Astrocyte (in vitro differentiated cells and primary cell): ENCODE data around the gene AQP12B. TPM values are rescaled to one million over a fixed set of nuclear protein-coding genes. Genes with fewer than 3 reads are reported as not detected.
"Not testable (repeated sequence)": the region's sequence is repeated elsewhere in the genome, so short reads cannot be mapped to it uniquely, and the experiment has no call there.

Experiments
- DNase-seq: peaks from one replicate; pipeline ENCODE4 v3.0.0-alpha.2; 2010; ENCODE audit warnings: low read depth
- FAIRE-seq: peaks from 2 replicates; lab custom pipeline; 2011; peaks lifted over from hg19 to GRCh38; lab: Jason Lieb, UNC
- H2AFZ ChIP-seq: 2 replicates; pipeline ENCODE4 v1.6.0; 2012; ENCODE audit warnings: low read depth, low read length, inconsistent platforms
- H3K27ac ChIP-seq: 2 replicates; pipeline ENCODE4 v1.5.1; 2011; ENCODE audit warnings: low read depth, low read length, inconsistent platforms
- H3K27me3 ChIP-seq: 2 replicates; pipeline ENCODE4 v1.6.0; 2011; ENCODE audit warnings: low read length, inconsistent platforms; ENCODE audit not compliant: insufficient read depth
- H3K36me3 ChIP-seq: 2 replicates; pipeline ENCODE4 v1.5.1; 2011; ENCODE audit warnings: low read length, inconsistent platforms; ENCODE audit not compliant: insufficient read depth
- H3K4me1 ChIP-seq: 2 replicates; pipeline ENCODE4 v1.5.1; 2011; ENCODE audit warnings: low read length, inconsistent platforms; ENCODE audit not compliant: insufficient read depth
- H3K4me2 ChIP-seq: 2 replicates; pipeline ENCODE4 v1.6.0; 2012; ENCODE audit warnings: low read length, inconsistent platforms
- H3K4me3 ChIP-seq: 2 replicates; pipeline ENCODE4 v1.5.1; 2011; ENCODE audit warnings: low read depth, mild to moderate bottlenecking, low read length, inconsistent platforms; ENCODE audit not compliant: insufficient read depth
- H3K79me2 ChIP-seq: 2 replicates; pipeline ENCODE4 v1.6.0; 2012; ENCODE audit warnings: mild to moderate bottlenecking, low read length, inconsistent platforms; ENCODE audit not compliant: insufficient read depth
- H3K9ac ChIP-seq: 2 replicates; pipeline ENCODE4 v1.6.0; 2012; ENCODE audit warnings: mild to moderate bottlenecking, low read length, inconsistent platforms
- H3K9me3 ChIP-seq: 2 replicates; pipeline ENCODE4 v1.5.1; 2012; ENCODE audit warnings: low read depth, mild to moderate bottlenecking, low read length, inconsistent platforms; ENCODE audit not compliant: insufficient read depth
- H4K20me1 ChIP-seq: 2 replicates; pipeline ENCODE4 v1.6.0; 2012; ENCODE audit warnings: low read length, inconsistent platforms; ENCODE audit not compliant: insufficient read depth
- H3K27ac Mint-ChIP-seq: one replicate; pipeline ENCODE4 v1.8.0; 2021; ENCODE audit warnings: mild to moderate bottlenecking, mixed read lengths; ENCODE audit not compliant: unreplicated experiment
- H3K27me3 Mint-ChIP-seq: one replicate; pipeline ENCODE4 v1.8.0; 2021; ENCODE audit warnings: low read depth, mixed read lengths; ENCODE audit not compliant: unreplicated experiment
- H3K36me3 Mint-ChIP-seq: one replicate; pipeline ENCODE4 v1.8.0; 2021; ENCODE audit warnings: low read depth, mixed read lengths; ENCODE audit not compliant: unreplicated experiment
- H3K4me1 Mint-ChIP-seq: one replicate; pipeline ENCODE4 v1.8.0; 2021; ENCODE audit warnings: low read depth, mixed read lengths; ENCODE audit not compliant: unreplicated experiment
- H3K4me3 Mint-ChIP-seq: one replicate; pipeline ENCODE4 v1.8.0; 2021; ENCODE audit warnings: mild to moderate bottlenecking, moderate library complexity, mixed read lengths; ENCODE audit not compliant: unreplicated experiment
- H3K9me3 Mint-ChIP-seq: one replicate; pipeline ENCODE4 v1.8.0; 2021; ENCODE audit warnings: mild to moderate bottlenecking, mixed read lengths; ENCODE audit not compliant: unreplicated experiment
- total RNA-seq: library from RNA; stranded (reverse); gene quantifications from 2 replicates; pipeline ENCODE4 v1.2.1, GENCODE V29; 2021

The AQP12B gene
- total RNA-seq, 1 donor from 2014 or later = not detected

GRCh38 chr2:240683329-240683979, 769 bp upstream of the AQP12B start:
- peaks cover 26% of the 10 kb centered on the region for H3K27me3 Mint-ChIP-seq
- not testable (repeated sequence) for H4K20me1 ChIP-seq, H3K79me2 ChIP-seq, FAIRE-seq, H3K9ac ChIP-seq, H3K4me3 Mint-ChIP-seq, H3K36me3 Mint-ChIP-seq, H3K4me2 ChIP-seq, H2AFZ ChIP-seq, H3K4me3 ChIP-seq, H3K4me1 ChIP-seq, H3K9me3 ChIP-seq, DNase-seq, H3K36me3 ChIP-seq, H3K27ac ChIP-seq, H3K27me3 ChIP-seq, H3K27ac Mint-ChIP-seq, H3K9me3 Mint-ChIP-seq, H3K4me1 Mint-ChIP-seq

- H3K36me3 ChIP-seq, H3K4me1 ChIP-seq, H3K79me2 ChIP-seq, FAIRE-seq, H3K9ac ChIP-seq, H4K20me1 ChIP-seq, H3K4me1 Mint-ChIP-seq, H3K9me3 Mint-ChIP-seq, H3K4me3 Mint-ChIP-seq, DNase-seq, H3K27ac ChIP-seq, H3K4me3 ChIP-seq, H3K27me3 Mint-ChIP-seq, H2AFZ ChIP-seq, H3K4me2 ChIP-seq, H3K9me3 ChIP-seq, H3K27ac Mint-ChIP-seq, H3K36me3 Mint-ChIP-seq, H3K27me3 ChIP-seq: not testable (repeated sequence)
Measured at GRCh38 chr2:240680185-240680584, 2.5 kb downstream of the AQP12B start.

- not testable (repeated sequence) for H2AFZ ChIP-seq, H3K27me3 Mint-ChIP-seq, H3K36me3 ChIP-seq, H3K36me3 Mint-ChIP-seq, H3K27ac ChIP-seq, DNase-seq, H3K27ac Mint-ChIP-seq, H3K4me3 ChIP-seq, H3K9me3 ChIP-seq, H3K4me1 ChIP-seq, H3K9me3 Mint-ChIP-seq, H3K4me1 Mint-ChIP-seq, H3K4me3 Mint-ChIP-seq, H3K4me2 ChIP-seq, H3K9ac ChIP-seq, H4K20me1 ChIP-seq, FAIRE-seq, H3K79me2 ChIP-seq, H3K27me3 ChIP-seq
Measured at GRCh38 chr2:240678909-240679308, 3.8 kb downstream of the AQP12B start.

- H3K4me3 Mint-ChIP-seq, H3K9me3 Mint-ChIP-seq, H3K27ac ChIP-seq, H2AFZ ChIP-seq, DNase-seq, H3K36me3 ChIP-seq, H3K27me3 Mint-ChIP-seq, H3K4me1 ChIP-seq, H4K20me1 ChIP-seq, H3K4me3 ChIP-seq, H3K27ac Mint-ChIP-seq, FAIRE-seq, H3K79me2 ChIP-seq, H3K9me3 ChIP-seq, H3K4me1 Mint-ChIP-seq, H3K27me3 ChIP-seq, H3K36me3 Mint-ChIP-seq, H3K4me2 ChIP-seq, H3K9ac ChIP-seq: not testable (repeated sequence)
Measured at GRCh38 chr2:240678043-240678442, 4.6 kb downstream of the AQP12B start.

GRCh38 chr2:240675345-240675744, 7.3 kb downstream of the AQP12B start:
- H3K4me3 Mint-ChIP-seq, H3K4me1 Mint-ChIP-seq, H3K9ac ChIP-seq, H4K20me1 ChIP-seq, H3K27ac Mint-ChIP-seq, H3K9me3 Mint-ChIP-seq, H3K4me2 ChIP-seq, H3K36me3 ChIP-seq, FAIRE-seq, H2AFZ ChIP-seq, DNase-seq, H3K79me2 ChIP-seq, H3K36me3 Mint-ChIP-seq, H3K4me1 ChIP-seq, H3K9me3 ChIP-seq, H3K4me3 ChIP-seq, H3K27ac ChIP-seq: not testable (repeated sequence)
- H3K27me3 Mint-ChIP-seq = peaks cover 25% of the 10 kb centered on the region
- H3K27me3 ChIP-seq = peaks cover 21% of the 10 kb centered on the region

- H3K36me3 ChIP-seq, H4K20me1 ChIP-seq, H3K4me2 ChIP-seq, H3K4me1 Mint-ChIP-seq, H3K9me3 Mint-ChIP-seq, H3K27ac ChIP-seq, H3K9ac ChIP-seq, H3K9me3 ChIP-seq, H3K36me3 Mint-ChIP-seq, H3K79me2 ChIP-seq, H3K4me3 ChIP-seq, H3K27ac Mint-ChIP-seq, H2AFZ ChIP-seq, H3K4me3 Mint-ChIP-seq, DNase-seq, FAIRE-seq, H3K4me1 ChIP-seq: not testable (repeated sequence)
- H3K27me3 Mint-ChIP-seq = peaks cover 31% of the 10 kb centered on the region
- H3K27me3 ChIP-seq = peaks cover 24% of the 10 kb centered on the region
Measured at GRCh38 chr2:240674461-240675184, 8.1 kb downstream of the AQP12B start.
